GM21576 (cell line): ENCODE measurements around the gene TCF7L2.
"Not testable (repeated sequence)": the region's sequence is repeated elsewhere in the genome, so short reads cannot be mapped to it uniquely, and the experiment has no call there.

ENCODE experiments used
- ATAC-seq: cut with Tn5 transposase; IDR thresholded peaks from one replicate; pipeline ENCODE4 v1.9.1; 2021; ENCODE audit warnings: mild to moderate bottlenecking, moderate library complexity; ENCODE audit not compliant: unreplicated experiment

The TCF7L2 gene

GRCh38 chr10:113061557-113061956 lies 111.5 kb downstream of the TCF7L2 start:
- no peak for ATAC-seq

DNA sequence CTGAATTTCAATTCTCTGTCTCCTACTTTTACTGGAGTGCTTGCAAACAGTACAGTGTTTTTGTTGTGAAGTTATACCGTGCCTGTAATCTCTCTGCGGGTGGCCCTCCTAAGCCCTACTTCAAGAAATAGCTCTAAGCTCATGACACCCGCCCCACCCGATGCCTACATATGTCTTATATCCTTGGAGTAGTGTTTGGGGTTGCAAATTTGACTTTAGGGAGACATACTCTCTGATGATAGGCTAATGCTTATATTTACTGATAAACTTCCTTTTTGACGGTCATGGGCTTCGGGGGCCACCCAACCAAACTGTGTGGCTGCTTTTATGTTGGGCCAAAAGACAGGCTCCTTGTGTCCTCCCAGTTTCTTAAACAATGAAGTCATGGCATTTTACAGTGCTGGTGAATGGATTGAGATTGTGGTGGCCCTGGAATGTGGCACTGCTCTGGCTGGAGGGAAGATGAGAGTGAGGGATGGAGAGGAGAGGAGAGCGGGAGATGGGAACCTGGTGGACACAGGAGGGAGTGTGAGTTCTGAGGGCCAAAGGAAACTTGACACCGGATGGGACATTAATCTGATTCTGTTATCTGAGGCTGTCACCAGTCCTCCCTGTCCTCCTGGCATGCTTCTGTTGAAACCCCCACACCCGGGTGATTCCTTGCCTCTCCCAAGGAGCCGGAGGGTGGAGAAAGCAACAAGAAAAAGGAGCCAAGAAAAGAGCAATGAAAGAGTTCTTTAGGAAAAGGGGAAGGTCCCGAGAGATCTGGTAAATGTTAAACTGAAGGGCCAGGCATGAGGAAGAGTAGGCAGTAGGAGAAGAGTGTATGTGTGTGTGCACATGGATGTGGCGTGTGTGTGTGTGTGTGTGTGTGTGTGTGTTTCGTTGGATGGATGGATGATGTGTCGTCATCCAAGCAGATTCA lies 113.3 kb downstream of the TCF7L2 start:
- ATAC-seq: no peak

- ATAC-seq: no peak
Measured at GRCh38 chr10:113064039-113064438, 114.0 kb downstream of the TCF7L2 start.

GRCh38 chr10:113066120-113066519 lies 116.1 kb downstream of the TCF7L2 start:
- ATAC-seq: not testable (repeated sequence)

DNA sequence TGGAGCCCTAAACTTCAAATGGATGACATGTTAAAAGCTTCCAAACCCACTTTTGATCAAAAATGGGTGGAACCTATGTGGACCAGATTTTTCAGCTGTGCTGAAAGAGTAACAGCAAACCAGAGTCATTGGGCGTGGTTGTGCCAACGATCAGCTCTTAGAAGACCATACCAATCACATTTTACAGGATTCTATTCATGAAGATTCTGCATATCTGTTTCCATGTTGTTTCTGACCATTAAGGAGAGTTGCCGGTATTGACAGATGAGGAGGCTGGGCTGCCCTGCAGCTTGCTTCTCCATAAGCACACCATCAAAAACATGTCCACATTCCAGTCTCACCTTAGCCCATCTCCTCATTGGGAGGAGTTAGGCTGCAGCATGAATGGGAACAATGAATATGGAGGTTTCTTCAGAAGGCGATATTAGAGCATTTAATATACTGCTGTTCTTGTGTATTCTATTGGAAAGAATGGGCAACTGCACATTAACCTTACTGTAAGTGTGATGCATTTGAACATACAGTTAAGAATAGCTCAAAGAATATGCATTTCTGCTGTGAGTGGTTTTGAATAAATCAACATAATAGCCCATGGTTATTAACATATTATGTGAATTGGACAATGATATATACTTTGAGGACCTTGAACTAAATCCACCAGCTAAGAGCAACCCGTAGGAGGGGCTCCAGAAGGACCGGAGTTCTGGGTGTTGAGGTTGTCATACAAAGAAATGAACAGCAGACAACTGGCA lies 116.7 kb downstream of the TCF7L2 start:
- ATAC-seq: no peak

GRCh38 chr10:113067501-113067900 lies 117.5 kb downstream of the TCF7L2 start:
- ATAC-seq: no peak

DNA sequence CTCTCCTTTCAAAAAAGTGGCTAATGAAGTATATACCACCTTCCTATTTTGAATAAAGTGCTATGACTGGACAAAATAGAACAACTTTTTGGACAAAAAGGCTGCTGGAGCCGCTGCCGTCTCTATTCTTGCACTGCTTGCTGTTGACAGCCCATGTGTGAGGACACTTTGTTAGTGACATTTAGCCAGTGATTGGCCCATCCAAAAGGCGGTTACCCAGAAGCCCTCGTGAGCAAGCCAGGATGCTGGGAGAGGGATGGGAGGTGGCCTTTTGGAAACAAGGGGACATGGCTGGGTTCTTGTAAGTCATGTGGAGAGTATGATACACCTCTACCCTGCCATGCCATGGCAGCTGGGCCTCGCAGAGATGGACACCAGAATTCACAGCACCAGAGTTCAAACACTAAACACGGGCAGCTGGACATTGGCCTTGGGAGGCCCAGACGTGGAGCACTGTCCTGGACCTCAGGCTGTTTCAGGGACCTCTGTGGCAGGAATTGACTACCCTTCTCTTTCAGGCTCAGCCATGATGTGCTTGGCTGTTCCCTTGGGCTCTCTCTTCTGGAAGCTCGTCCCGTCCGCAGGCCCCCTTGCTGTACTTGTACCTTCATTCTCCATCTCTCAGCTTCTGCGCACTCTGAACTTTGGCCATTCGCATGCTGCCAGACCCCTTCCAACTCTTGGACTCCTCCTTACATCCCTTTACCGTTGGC lies 118.3 kb downstream of the TCF7L2 start:
- ATAC-seq: no peak

- no peak for ATAC-seq
Measured at GRCh38 chr10:113069595-113069994, 119.5 kb downstream of the TCF7L2 start.

GRCh38 chr10:113071446-113071845 lies 121.4 kb downstream of the TCF7L2 start:
- ATAC-seq: no peak

DNA sequence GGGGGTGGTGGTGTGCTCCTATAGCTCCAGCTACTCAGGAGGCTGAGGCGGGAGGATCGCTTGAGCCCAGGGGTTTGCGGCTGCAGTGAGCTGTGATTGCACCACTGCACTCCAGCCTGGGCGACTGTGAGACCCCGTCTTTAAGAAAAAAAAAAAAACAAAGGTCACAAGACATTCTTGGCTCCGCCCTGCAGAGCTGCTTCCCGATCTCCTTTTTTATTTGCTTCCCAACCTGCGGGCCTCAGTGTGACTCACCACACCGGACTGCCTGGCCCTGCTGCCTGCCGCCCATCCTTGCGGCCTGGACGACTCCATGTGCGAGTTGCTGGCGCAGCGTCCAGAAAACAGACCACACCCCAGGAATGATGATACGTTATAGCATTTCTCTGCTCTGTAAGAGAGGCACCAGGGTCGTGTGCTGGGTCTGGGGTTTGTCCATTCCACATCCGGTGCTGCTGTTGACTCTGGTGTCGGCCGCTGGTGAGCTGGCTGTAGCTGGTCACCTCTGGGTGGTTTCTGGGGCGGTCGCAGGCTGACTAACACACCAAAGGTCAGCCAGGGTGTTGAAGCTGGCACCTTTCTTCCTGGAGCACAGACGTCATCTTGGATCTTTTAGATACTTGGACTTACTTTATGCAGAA lies 123.6 kb downstream of the TCF7L2 start:
- ATAC-seq: no peak

GRCh38 chr10:113076949-113077348 lies 126.9 kb downstream of the TCF7L2 start:
- ATAC-seq: no peak

GRCh38 chr10:113078282-113078907 lies 128.3 kb downstream of the TCF7L2 start:
- ATAC-seq: no peak

- ATAC-seq: no peak
Measured at GRCh38 chr10:113080061-113080924, 130.2 kb downstream of the TCF7L2 start.

DNA sequence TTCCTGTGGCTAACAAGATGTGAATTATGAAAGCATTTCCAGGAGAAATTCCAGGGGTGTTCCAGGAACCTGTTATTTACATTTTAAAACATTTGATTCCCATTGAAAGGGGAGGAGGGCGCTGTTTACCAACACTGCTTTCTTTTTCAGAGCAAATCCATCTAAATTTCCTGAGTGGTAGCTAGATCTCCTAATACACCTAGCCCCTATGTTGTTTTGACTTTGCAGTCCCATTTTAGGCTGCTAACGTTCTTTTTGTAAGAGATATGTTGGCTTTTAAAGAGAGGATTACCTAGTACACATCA lies 130.8 kb downstream of the TCF7L2 start:
- ATAC-seq: no peak

GRCh38 chr10:113084031-113084430 lies 134.0 kb downstream of the TCF7L2 start:
- no peak for ATAC-seq

GRCh38 chr10:113085776-113086175 lies 135.7 kb downstream of the TCF7L2 start:
- ATAC-seq: no peak

GRCh38 chr10:113086282-113086681 lies 136.2 kb downstream of the TCF7L2 start:
- ATAC-seq: no peak

DNA sequence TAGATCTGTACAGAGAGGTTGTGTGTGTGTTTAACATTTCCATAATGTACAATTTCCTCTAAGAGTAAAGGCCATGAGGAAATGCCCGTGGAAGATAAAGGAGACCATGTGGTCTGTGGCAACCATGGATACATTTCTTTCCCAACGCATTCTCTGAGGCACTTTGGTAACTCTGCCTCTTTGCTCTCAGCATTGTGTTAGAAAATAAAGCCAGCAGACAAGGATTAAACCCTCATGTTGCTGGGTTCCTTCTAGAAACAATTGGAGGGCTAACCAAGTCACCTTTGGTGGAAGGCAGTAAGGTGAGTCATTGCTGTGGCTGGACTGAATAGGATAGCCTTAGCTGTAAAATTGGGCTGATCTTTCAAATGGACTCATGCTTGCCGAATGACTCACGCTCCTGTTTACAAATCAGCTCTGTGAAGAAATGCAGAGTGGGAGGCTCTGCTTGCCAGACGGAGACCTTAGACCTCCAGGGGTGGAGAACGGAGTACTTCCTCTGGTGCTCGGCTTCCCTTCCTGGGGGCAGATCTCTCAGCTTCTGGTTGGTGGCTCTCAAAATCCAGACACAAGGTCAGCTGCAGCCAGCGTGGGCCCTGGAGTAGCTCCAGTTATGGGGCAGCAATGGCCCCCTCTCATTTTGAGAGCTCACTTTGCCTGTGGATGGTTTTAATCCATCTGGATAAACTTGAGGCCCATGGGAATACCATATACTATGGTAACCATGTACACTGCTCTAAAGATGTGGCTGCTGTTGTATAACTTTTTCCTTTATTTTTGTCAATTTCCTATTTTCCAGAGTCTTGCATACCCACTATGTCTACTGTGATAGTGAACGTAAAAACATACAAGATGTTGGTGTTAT lies 137.3 kb downstream of the TCF7L2 start:
- no peak for ATAC-seq

GRCh38 chr10:113088194-113088593 lies 138.1 kb downstream of the TCF7L2 start:
- no peak for ATAC-seq
